ENCODE data around the gene NUP214. TPM values are rescaled to one million over a fixed set of nuclear protein-coding genes. Genes with fewer than 3 reads are reported as not detected.

The NUP214 gene
- total RNA-seq, 1 donor from 2014 or later, result 56.5 TPM

GRCh38 chr9:131226226-131226625 lies 100.8 kb downstream of the NUP214 start:
- peaks cover 4% of the 10 kb centered on the region for H3K9me3 Mint-ChIP-seq (ENCODE audit: unreplicated experiment)
- no peak for DNase-seq
- no peak overlapping the region for H3K27ac Mint-ChIP-seq (ENCODE audit: unreplicated experiment)
- H3K4me3 Mint-ChIP-seq (ENCODE audit: unreplicated experiment), result no peak overlapping the region
- peaks cover 13% of the 10 kb centered on the region for H3K4me1 Mint-ChIP-seq (ENCODE audit: low read depth, unreplicated experiment)
- H3K27me3 Mint-ChIP-seq (ENCODE audit: unreplicated experiment), result peaks cover 3% of the 10 kb centered on the region
- TF ChIP-seq CTCF (IDR thresholded peaks at IDR 0.05; ENCODE audit: partially characterized antibody, unreplicated experiment), result no peak
- H3K36me3 Mint-ChIP-seq (ENCODE audit: unreplicated experiment), result peaks cover 5% of the 10 kb centered on the region

GRCh38 chr9:131227112-131227958 lies 101.9 kb downstream of the NUP214 start:
- TF ChIP-seq CTCF (IDR thresholded peaks at IDR 0.05; ENCODE audit: partially characterized antibody, unreplicated experiment), result no peak
- Mint-ChIP-seq H3K27me3 (ENCODE audit: unreplicated experiment) (peaks cover 5% of the 10 kb centered on the region), H3K9me3 (ENCODE audit: unreplicated experiment) (peaks cover 4% of the 10 kb centered on the region), H3K36me3 (ENCODE audit: unreplicated experiment) (peaks cover 5% of the 10 kb centered on the region), H3K4me3 (ENCODE audit: unreplicated experiment) (peak overlapping the region; percentile 18), H3K4me1 (ENCODE audit: low read depth, unreplicated experiment) (peaks cover 13% of the 10 kb centered on the region), H3K27ac (ENCODE audit: unreplicated experiment) (no peak overlapping the region)
- DNase-seq, result no peak

- H3K36me3 Mint-ChIP-seq (ENCODE audit: unreplicated experiment), result peaks cover 5% of the 10 kb centered on the region
- peaks cover 13% of the 10 kb centered on the region for H3K4me1 Mint-ChIP-seq (ENCODE audit: low read depth, unreplicated experiment)
- no peak overlapping the region for H3K4me3 Mint-ChIP-seq (ENCODE audit: unreplicated experiment)
- peaks cover 4% of the 10 kb centered on the region for H3K9me3 Mint-ChIP-seq (ENCODE audit: unreplicated experiment)
- no peak for DNase-seq
- no peak for TF ChIP-seq CTCF (IDR thresholded peaks at IDR 0.05; ENCODE audit: partially characterized antibody, unreplicated experiment)
- no peak overlapping the region for H3K27ac Mint-ChIP-seq (ENCODE audit: unreplicated experiment)
- peaks cover 5% of the 10 kb centered on the region for H3K27me3 Mint-ChIP-seq (ENCODE audit: unreplicated experiment)
Observed at GRCh38 chr9:131227959-131228460, 102.6 kb downstream of the NUP214 start.

GRCh38 chr9:131228988-131229387 lies 103.6 kb downstream of the NUP214 start:
- DNase-seq, result no peak
- no peak overlapping the region for H3K27ac Mint-ChIP-seq (ENCODE audit: unreplicated experiment)
- peaks cover 5% of the 10 kb centered on the region for H3K36me3 Mint-ChIP-seq (ENCODE audit: unreplicated experiment)
- peaks cover 4% of the 10 kb centered on the region for H3K9me3 Mint-ChIP-seq (ENCODE audit: unreplicated experiment)
- peaks cover 13% of the 10 kb centered on the region for H3K4me1 Mint-ChIP-seq (ENCODE audit: low read depth, unreplicated experiment)
- H3K27me3 Mint-ChIP-seq (ENCODE audit: unreplicated experiment), result peaks cover 4% of the 10 kb centered on the region
- no peak for TF ChIP-seq CTCF (IDR thresholded peaks at IDR 0.05; ENCODE audit: partially characterized antibody, unreplicated experiment)
- H3K4me3 Mint-ChIP-seq (ENCODE audit: unreplicated experiment), result peak overlapping the region; percentile 15

GRCh38 chr9:131233556-131233955 lies 108.2 kb downstream of the NUP214 start:
- Mint-ChIP-seq H3K27ac (ENCODE audit: unreplicated experiment) (no peak overlapping the region), H3K4me3 (ENCODE audit: unreplicated experiment) (no peak overlapping the region), H3K36me3 (ENCODE audit: unreplicated experiment) (peaks cover 5% of the 10 kb centered on the region), H3K4me1 (ENCODE audit: low read depth, unreplicated experiment) (peaks cover 17% of the 10 kb centered on the region), H3K27me3 (ENCODE audit: unreplicated experiment) (peaks cover 6% of the 10 kb centered on the region), H3K9me3 (ENCODE audit: unreplicated experiment) (peaks cover 7% of the 10 kb centered on the region)
- no peak for DNase-seq
- TF ChIP-seq CTCF (IDR thresholded peaks at IDR 0.05; ENCODE audit: partially characterized antibody, unreplicated experiment), result no peak

Data from glutamatergic neuron (in vitro differentiated cells).